ENCODE measurements around the gene CCR6. TPM values are rescaled to one million over a fixed set of nuclear protein-coding genes. Genes with fewer than 3 reads are reported as not detected.
A peak's percentile ranks its signal among the peaks of the same experiment; 100 is the strongest.

Gene CCR6
- total RNA-seq, 2 experiments from 2014 or later, result 0.23 TPM; not detected in 1

DNA sequence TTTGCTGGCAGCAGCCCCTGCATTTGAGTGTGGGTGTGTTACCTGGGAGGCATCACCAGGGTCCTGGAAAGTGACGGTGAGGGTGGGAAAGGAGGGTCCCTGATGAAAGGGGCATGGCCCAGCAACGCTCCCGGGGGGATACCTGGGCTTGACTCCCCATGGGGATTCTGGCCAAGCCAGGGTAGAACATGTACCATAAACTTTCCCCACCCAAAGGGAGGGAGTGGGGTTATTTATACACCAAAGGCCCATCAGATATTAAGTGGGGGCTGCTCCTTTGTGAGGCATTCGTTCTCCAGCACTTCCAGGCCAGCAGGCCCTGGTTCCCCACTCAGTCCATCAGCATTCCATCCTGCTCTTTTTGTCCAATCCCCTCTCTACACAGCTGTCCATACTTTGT is 20.6 kb upstream of the CCR6 start:
- no peaks in the 10 kb centered on the region for H3K27me3 Mint-ChIP-seq
- TF ChIP-seq, protein P1, sequence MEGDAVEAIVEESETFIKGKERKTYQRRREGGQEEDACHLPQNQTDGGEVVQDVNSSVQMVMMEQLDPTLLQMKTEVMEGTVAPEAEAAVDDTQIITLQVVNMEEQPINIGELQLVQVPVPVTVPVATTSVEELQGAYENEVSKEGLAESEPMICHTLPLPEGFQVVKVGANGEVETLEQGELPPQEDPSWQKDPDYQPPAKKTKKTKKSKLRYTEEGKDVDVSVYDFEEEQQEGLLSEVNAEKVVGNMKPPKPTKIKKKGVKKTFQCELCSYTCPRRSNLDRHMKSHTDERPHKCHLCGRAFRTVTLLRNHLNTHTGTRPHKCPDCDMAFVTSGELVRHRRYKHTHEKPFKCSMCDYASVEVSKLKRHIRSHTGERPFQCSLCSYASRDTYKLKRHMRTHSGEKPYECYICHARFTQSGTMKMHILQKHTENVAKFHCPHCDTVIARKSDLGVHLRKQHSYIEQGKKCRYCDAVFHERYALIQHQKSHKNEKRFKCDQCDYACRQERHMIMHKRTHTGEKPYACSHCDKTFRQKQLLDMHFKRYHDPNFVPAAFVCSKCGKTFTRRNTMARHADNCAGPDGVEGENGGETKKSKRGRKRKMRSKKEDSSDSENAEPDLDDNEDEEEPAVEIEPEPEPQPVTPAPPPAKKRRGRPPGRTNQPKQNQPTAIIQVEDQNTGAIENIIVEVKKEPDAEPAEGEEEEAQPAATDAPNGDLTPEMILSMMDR (IDR thresholded peaks at IDR 0.05), result no peak
- ATAC-seq (no peak), DNase-seq (no peak)
- ChIA-PET CTCF (no interaction called here), POLR2A (no interaction called here)
- no peak overlapping the region for H3K4me3 Mint-ChIP-seq
- no peaks in the 10 kb centered on the region for H3K9me3 Mint-ChIP-seq
- H3K36me3 Mint-ChIP-seq (ENCODE audit: low read depth), result no peaks in the 10 kb centered on the region
- peaks cover 26% of the 10 kb centered on the region for H3K4me1 Mint-ChIP-seq (ENCODE audit: low read depth)
- intact Hi-C loops (cut with micrococcal nuclease), result no loop called here
- H3K27ac Mint-ChIP-seq, result no peak overlapping the region

DNA sequence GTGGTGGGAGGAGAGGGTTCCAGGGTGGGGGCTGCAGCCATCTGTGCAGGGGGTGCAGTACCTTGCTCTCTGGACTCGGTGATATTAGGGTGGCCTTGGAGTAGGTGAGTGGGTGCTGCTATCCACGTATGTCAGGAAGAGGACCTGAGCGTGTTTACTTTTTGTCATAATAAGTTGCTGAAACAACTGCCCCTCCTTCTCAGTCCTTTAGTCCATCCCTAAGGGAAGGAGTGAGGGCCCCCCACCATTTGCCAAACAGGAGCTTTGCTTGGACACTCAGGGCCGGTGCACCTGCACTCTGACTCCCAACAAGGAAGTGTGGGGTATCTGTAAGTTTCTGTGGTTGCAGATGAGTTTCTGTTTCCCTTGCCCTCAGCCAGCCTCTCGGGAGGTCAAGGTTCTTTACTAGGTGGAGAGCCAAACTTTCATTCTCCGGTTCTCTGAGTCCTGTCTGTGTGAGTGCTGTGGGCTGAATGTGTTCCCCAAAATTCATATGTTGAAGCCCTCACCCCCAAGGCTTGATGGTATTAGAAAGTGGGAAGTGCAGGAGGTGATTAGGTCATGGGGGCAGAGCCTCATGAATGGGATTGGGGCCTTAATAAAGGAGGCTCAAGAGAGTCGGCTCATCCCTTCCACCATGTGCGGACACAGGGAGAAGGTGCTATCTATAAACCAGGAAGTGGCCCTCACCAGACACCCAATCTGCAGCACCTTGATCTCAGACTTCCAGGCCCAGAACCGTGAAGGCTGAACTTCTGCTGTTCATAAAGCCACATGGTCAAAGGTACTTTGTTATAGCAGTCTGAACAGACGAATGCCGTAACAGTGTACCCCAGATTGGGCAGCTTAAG is 19.6 kb upstream of the CCR6 start:
- Mint-ChIP-seq H3K4me3 (no peak overlapping the region), H3K4me1 (ENCODE audit: low read depth) (peaks cover 30% of the 10 kb centered on the region), H3K27me3 (no peaks in the 10 kb centered on the region), H3K27ac (no peak overlapping the region), H3K9me3 (no peaks in the 10 kb centered on the region), H3K36me3 (ENCODE audit: low read depth) (no peaks in the 10 kb centered on the region)
- ATAC-seq, result peak; percentile 55
- intact Hi-C loops (cut with micrococcal nuclease), result no loop called here
- ChIA-PET CTCF (no interaction called here), POLR2A (no interaction called here)
- DNase-seq, result no peak
- TF ChIP-seq, protein P1 (IDR thresholded peaks at IDR 0.05), result no peak

DNA sequence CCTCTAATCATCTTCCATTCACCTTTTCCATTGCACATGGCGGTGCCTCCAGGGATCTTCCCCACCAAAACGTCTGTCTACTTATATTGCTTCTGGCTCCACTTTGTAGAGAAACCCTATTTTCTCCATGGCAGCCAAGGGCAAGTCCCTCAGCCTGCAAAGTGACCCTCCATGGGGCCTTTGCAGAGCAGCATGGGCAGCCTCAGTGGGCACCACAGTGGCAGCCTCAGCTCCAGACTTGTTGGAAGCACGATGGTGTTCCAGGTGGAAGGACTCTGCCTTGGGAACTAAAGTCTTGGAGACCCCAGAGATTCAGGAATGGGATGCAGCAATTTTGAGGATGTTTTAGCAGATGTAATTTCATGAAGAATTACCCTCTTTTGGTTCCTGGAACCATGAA is 18.5 kb upstream of the CCR6 start:
- H3K4me1 Mint-ChIP-seq (ENCODE audit: low read depth), result peaks cover 21% of the 10 kb centered on the region
- no peaks in the 10 kb centered on the region for H3K27me3 Mint-ChIP-seq
- ATAC-seq (no peak), DNase-seq (no peak)
- POLR2A ChIA-PET, result no interaction called here
- H3K9me3 Mint-ChIP-seq, result no peaks in the 10 kb centered on the region
- TF ChIP-seq, protein P1 (IDR thresholded peaks at IDR 0.05), result no peak
- no peaks in the 10 kb centered on the region for H3K36me3 Mint-ChIP-seq (ENCODE audit: low read depth)
- CTCF ChIA-PET, result interaction anchor here (0.6 kb wide), 1 partner anchor 95 kb away, joined by 3 read pairs; no protein-coding TSS in a partner anchor
- H3K27ac Mint-ChIP-seq, result no peak overlapping the region
- intact Hi-C loops (cut with micrococcal nuclease), result no loop called here
- no peak overlapping the region for H3K4me3 Mint-ChIP-seq

DNA sequence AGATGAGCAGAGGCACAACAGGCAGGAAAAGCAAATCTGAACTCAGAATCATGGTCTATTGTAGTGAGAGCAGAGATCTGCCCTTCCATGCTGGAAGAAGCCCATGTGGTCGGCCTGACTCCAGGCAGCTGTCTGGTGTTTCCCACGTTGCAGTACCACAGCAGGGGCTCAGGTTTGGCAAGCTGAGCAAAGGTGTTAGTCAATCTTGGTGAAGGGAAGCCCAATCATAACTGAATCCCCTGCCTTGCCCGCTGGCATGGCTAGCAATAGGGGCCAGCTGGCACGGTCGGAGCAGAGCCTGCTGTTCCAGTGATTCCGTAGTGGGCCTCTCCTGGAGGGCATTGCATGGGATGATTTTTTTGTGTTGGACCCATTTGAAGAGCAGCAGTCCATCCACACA is 17.8 kb upstream of the CCR6 start:
- ChIA-PET POLR2A (no interaction called here), CTCF (interaction anchor here (0.6 kb wide), 1 partner anchor 95 kb away, joined by 3 read pairs; no protein-coding TSS in a partner anchor)
- peaks cover 6% of the 10 kb centered on the region for H3K27me3 Mint-ChIP-seq
- no peak overlapping the region for H3K4me3 Mint-ChIP-seq
- no peaks in the 10 kb centered on the region for H3K9me3 Mint-ChIP-seq
- peaks cover 16% of the 10 kb centered on the region for H3K4me1 Mint-ChIP-seq (ENCODE audit: low read depth)
- TF ChIP-seq, protein P1 (IDR thresholded peaks at IDR 0.05), result no peak
- no peaks in the 10 kb centered on the region for H3K36me3 Mint-ChIP-seq (ENCODE audit: low read depth)
- ATAC-seq, result no peak
- intact Hi-C loops (cut with micrococcal nuclease), result no loop called here
- DNase-seq, result no peak
- H3K27ac Mint-ChIP-seq, result no peak overlapping the region

DNA sequence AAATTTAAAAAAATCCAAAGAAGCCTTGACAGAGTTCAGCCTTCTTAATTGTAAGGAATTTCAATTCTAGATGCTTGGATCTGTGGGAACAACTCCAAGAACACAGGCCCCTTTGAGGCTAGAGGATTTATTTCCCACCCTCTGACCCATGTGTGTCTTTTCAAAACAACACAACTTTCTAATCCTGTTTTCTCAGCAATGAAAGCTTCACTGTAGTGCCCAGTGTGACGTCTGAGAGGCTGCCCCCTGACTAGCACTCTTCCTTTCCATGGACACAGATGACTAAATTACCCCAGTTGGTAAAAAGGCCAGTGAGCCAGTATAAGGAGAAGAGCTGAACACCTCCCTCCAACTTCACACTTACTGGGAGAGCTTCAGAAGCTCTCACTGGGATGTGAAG is 16.5 kb upstream of the CCR6 start:
- TF ChIP-seq, protein P1 (IDR thresholded peaks at IDR 0.05), result no peak
- no peak overlapping the region for H3K4me3 Mint-ChIP-seq
- ChIA-PET POLR2A (no interaction called here), CTCF (no interaction called here)
- no peaks in the 10 kb centered on the region for H3K9me3 Mint-ChIP-seq
- H3K4me1 Mint-ChIP-seq (ENCODE audit: low read depth), result peaks cover 16% of the 10 kb centered on the region
- no peak overlapping the region for H3K27ac Mint-ChIP-seq
- no peaks in the 10 kb centered on the region for H3K36me3 Mint-ChIP-seq (ENCODE audit: low read depth)
- H3K27me3 Mint-ChIP-seq, result peaks cover 6% of the 10 kb centered on the region
- no peak for DNase-seq
- ATAC-seq, result no peak
- intact Hi-C loops (cut with micrococcal nuclease), result no loop called here
